GM12875 (cell line): ENCODE data around the gene PROK1.
A peak's percentile ranks its signal among the peaks of the same experiment; 100 is the strongest.

Experiments
- H3K4me3 ChIP-seq: one replicate; pipeline ENCODE4 v1.5.1; 2011; ENCODE audit warnings: low read depth, low read length, control low read depth
- TF ChIP-seq, protein P1 (sequence below): IDR thresholded peaks from 2 replicates; pipeline ENCODE4 v1.5.1; 2011; ENCODE audit warnings: low read depth, mild to moderate bottlenecking, control low read depth, inconsistent platforms, low read length, moderate library complexity, borderline replicate concordance; ENCODE audit not compliant: insufficient read depth

Gene PROK1

GRCh38 chr1:110425612-110426152 is 25.3 kb upstream of the PROK1 start:
- TF ChIP-seq, protein P1, sequence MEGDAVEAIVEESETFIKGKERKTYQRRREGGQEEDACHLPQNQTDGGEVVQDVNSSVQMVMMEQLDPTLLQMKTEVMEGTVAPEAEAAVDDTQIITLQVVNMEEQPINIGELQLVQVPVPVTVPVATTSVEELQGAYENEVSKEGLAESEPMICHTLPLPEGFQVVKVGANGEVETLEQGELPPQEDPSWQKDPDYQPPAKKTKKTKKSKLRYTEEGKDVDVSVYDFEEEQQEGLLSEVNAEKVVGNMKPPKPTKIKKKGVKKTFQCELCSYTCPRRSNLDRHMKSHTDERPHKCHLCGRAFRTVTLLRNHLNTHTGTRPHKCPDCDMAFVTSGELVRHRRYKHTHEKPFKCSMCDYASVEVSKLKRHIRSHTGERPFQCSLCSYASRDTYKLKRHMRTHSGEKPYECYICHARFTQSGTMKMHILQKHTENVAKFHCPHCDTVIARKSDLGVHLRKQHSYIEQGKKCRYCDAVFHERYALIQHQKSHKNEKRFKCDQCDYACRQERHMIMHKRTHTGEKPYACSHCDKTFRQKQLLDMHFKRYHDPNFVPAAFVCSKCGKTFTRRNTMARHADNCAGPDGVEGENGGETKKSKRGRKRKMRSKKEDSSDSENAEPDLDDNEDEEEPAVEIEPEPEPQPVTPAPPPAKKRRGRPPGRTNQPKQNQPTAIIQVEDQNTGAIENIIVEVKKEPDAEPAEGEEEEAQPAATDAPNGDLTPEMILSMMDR, result no peak
- no peak overlapping the region for H3K4me3 ChIP-seq

GRCh38 chr1:110426854-110427253 is 24.1 kb upstream of the PROK1 start:
- TF ChIP-seq, protein P1, result no peak
- no peak overlapping the region for H3K4me3 ChIP-seq

- TF ChIP-seq, protein P1, result no peak
- no peak overlapping the region for H3K4me3 ChIP-seq
Observed at GRCh38 chr1:110428946-110429345, 22.0 kb upstream of the PROK1 start.

- no peak overlapping the region for H3K4me3 ChIP-seq
- TF ChIP-seq, protein P1, result no peak
Observed at GRCh38 chr1:110430366-110430765, 20.6 kb upstream of the PROK1 start.

GRCh38 chr1:110430901-110431300 is 20.0 kb upstream of the PROK1 start:
- H3K4me3 ChIP-seq, result no peak overlapping the region
- TF ChIP-seq, protein P1, result no peak

DNA sequence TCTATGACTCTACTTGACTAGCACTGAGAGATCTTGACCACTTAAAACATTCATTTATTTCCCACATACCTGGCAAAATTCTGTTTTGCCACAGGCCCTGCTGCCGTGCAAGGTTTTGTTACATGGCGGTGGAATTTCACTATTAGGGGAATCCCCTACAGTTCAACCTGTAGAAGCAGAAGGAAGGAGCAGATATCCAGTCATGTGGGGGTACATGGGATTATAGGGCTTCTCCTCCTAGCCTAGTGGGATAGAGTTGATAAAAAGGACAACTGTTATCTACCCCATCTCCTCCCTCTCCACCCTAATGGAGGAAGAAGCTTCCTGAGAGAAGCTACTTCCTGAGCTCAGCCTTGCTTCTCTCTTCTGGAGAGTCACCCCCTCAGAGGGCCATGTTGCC is 17.7 kb upstream of the PROK1 start:
- TF ChIP-seq, protein P1, result no peak
- H3K4me3 ChIP-seq, result no peak overlapping the region

- TF ChIP-seq, protein P1, result peak; percentile 7; the same call in 1 of the 2 replicates
- H3K4me3 ChIP-seq, result no peak overlapping the region
Observed at GRCh38 chr1:110433803-110434202, 17.1 kb upstream of the PROK1 start.
